GM18508 (cell line): ENCODE data around the gene NUMB.

ENCODE experiments used
- ATAC-seq: cut with Tn5 transposase; IDR thresholded peaks from one replicate; pipeline ENCODE4 v1.9.1; 2021; ENCODE audit warnings: moderate number of reproducible peaks; ENCODE audit not compliant: insufficient read depth, unreplicated experiment

The NUMB gene

DNA sequence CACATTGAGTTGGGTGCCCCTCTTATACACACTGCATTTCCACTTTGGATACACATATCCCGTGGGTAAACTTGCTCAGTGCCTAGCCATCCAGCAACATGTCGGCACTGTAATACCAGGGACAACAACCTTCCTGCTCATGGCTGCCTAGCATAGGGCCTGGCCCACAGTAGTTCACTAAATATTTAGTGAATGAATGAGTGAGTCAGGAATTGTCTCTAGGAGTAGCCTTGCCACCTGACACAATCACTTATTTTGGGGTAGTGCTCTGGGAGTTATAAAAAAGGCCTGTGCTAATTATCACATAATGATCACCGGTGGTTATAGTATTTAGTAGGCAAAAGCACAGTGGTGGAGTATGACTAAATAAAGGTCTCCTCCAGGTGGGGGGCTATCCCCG, 8.5 kb upstream of the NUMB start:
- ATAC-seq: no peak

DNA sequence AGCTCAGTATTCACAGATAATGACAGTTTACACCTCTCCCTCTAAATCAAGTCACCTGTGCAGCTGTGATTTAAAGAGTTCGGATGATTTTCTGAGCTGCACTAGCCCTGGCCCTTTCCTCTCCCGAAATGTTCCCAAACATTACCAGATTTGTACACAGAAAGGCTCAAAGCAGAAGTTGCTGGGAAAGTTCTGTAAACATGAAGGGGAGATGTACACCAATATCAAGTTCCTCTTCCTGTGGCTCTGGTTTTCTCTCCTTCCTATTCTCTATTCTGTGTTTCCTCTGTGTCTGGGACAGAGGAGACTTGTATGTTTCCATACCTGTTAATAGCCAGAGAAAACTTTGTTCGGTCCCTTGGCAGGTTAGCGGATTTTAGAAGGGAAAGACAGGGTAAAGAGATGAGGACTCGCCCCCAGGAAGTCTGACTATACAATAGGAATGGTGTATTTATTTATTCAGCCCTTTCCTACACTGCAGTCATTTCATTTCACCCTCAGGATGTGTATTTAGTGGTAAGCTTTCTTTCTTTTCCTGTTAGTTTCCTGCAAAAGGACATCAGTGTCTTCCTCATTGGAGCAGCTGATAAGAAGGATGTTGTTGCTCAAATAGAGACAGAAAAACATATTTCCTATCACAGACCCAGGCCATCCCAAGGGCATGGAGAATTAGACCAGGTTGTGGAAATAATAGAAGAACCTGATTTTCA, 7.6 kb upstream of the NUMB start:
- no peak for ATAC-seq

DNA sequence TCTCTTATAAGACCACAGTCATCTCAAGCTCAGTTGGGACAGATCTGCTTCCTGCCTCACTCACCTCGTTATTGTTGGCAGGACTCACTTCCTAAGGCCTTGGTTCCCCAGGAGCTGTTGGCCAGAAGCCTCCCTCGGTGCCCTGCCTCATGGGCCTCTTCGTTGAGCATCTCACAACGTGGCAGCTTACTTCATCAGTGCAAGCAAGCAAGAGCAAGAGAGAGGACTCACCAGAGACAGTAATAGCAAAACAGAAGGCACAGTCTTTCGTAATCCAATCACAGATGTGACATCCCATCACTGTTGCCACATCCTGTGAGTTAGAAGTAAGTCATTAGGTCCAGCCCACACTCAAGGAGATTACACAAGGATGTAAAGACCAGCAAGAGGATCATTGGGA, 5.1 kb upstream of the NUMB start:
- ATAC-seq: no peak

DNA sequence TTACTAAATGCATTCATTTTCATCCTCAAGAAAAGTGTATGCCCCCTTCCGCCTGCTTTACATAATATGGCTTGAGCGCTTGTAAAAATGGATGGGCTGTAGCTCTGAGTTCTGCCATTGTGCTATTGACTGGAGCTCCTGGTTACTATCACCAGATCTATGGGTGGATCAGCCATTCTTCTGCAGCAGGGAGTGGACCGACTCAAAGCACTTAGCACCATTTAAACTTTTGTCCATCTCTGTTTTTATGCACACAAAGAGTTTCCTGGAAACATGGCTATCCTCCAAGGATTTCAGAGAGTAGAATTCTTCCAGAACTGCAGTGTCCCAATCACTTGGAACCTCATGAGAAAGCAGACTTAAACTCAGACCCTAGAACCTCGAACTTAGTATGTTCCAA, 4.5 kb upstream of the NUMB start:
- no peak for ATAC-seq

DNA sequence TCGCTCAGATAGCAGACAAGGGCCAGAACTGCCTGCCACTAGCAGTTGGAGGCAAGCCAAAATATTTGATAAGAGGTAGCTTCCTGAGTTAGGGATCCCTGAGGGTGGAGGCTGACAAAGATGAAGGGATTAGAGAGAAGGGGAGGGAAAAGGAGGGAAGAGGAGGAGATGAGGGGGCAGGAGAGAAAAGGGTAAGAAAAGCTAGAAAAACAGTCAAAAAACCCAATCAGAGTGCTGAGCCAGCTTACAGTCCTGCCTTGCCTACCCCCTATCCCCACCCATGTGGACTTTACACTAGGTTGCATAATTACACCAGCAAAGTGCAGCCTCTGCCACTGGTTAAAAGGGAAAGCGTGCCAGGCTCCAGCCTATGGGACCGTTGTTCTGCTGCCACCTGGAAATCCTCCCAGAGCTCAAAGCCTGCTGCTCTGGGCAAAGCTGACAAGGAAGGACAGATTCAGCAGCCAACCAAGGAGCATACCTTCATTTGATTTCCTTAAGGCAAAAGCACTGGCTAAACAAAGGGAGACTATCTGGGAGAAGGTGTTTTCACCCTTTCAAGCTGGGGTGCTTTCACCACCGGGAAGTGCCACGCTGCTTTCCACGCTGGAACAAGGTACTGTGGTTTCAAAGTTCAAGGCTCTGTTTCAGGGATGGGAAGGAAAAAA, 3.8 kb upstream of the NUMB start:
- no peak for ATAC-seq

DNA sequence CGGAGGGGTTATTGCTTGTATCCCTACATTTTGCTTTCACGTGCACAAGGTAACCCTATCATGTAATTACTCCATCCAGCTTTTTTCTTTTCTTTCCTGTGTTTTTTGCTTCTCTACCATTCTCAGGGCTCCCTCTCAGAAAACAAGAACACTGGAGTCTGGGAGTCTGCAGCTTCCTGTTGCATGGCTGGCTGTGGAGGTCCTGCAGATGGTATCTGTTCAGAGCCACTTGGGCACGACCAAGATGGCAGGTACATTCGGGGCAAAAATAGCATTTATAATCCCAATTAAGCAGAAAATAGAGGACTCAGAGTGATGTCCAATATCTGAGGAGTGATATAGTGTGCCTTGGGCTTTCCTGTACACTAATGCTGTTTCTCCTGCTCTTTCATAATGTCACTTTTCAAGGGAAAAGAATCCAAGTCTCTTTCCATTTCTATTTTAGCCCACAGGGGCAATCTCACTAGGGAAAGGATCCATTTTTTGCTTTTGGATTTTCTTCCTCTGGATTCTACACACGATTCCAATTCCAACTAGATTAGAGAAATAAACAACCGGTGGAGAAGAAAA, 3.2 kb upstream of the NUMB start:
- ATAC-seq: no peak

DNA sequence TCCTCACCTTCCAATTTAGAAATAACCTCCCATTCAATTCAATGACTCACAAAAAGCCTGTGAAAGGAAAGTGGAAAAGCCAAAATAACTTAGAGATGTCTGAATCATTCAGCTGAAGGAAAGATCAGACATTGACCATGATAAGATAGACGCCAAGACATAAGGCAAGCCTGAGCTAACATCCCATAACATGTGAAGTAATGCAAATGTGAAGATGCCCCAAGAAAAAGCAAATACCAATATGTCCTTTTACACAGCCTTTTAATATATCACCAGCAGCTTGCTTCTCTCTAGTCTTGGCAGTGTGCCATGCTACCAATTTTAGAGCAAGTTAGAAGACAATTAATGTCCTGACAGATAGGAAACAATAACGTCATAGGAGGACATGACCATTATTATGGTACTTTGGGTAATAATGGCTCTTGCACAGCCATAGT, 2.4 kb upstream of the NUMB start:
- ATAC-seq: no peak

DNA sequence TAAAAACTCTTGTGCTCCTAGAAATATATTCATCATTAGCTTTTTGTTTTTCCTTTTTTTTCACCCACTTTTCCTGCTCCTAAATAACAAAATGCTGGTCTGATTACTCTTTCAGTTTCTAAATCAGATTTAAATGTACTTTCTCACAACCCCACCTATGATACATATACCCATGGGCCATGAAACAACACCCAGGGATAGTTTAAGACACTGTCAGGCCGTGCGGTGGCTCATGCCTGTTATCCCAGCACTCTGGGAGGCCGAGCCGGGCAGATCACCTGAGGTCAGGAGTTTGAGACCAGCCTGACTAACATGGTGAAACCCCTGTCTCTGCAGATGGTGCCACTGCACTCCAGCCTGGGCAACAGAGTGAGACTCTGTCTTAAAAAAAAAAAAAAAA, 1.6 kb upstream of the NUMB start:
- ATAC-seq: no peak

DNA sequence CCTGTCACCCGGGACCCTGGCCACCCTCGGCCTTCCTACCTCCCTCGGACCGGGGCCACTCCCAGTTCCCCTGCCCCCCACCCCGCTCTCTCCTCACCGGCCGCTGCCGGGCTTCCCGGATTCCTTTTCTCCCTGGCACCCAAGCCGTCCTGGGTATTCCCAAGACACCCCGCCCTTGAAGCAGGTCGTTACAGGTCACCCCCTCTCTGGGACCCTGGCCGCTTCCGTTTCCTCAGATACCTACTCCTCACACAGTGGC, 493 bp downstream of the NUMB start:
- ATAC-seq: no peak

DNA sequence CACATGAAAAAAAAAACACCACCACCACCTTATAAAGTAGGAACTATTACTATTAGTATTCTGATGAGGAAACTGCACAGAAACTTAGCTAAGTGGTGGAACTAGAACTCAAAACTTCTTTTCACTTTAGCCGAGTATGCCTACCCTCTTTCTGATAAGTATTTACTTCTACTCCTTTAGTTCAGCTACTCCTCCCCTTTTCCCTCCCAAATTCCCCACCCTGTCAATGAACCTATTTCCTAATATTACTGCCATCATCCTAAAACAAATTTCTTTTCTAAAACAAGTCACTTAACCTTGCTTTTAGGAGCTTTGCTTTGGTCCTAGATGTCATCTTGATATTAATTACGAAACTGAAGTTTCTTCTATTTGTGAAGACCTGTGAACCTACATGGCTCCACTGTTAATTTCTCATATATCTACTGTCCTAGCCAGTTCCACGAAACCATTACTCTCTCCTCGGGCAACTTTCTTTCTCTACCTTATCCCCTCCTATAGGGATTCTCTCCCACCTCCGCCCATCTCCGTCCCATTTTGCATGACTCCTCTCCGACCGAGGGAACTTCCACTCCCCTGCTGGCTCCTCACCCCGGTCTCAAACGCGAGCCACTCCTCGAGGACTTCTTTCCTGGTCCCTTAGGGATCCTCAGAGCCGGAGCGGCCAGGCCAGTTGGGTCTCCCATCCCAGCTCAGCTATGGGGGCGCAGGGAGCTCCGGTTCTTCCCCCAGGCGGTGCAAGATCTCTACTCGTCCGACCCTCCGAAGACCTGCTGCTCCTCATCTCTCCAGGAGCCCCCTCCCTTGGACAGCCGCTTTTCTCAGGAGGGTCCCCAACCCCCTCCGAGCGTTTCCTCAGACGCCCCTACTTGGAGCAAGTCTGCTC, 1.1 kb downstream of the NUMB start:
- ATAC-seq: no peak

DNA sequence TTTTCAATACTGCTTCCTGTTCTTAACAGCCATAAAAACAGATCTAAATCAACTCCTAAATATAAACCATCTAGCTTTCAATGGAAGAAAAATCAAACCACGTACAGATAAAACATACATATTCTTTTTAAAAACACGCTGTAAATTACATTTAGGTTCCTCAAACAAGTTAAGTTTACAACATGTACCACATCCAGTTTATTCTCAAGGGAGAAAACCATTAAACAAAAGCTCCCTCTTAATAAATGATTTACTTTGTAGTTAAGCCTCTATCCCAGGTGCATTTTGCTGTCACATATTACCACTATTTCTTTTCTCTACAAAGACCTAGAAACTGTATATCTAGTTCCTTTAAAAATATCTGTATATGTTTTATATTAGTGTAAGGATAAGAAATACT, 3.1 kb downstream of the NUMB start:
- ATAC-seq: no peak

DNA sequence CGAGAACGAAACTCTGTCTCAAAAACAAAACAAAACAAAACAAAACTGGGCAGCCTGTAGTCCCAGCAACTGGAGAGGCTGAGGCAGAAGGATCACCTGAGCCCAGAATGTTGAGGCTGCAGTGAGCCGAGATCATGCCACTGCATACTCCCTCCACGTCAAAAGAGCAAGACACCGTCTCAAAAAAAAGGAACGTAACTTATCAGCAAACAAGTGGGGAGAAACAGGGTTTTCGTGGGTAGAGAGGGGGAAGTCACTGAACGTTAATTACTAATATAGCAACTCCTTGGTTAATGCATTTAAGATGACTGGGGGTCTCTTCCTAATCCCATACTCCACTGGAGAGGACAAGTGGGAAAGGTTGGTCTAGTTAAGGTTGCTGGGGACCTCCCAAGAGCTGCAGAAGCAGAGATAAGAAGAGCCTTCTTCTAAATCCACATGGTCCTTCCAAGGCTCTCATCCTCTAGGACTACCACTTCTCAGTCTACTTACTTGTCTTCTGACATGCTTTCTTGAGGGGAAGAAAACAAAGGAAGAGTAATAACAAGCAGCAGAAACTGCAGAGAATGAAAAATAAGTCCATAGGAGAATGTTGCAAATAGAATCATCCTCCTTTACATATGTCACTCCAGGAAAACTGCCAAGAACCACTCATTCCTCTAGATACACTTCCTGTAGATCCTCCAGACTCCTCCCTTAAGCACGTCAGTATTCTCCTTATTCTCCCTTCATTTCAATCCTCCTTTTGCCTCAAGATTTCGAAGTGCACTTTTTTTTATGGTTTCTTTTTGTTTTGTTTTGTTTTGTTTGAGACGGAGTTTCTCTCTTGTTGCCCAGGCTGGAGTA, 5.8 kb downstream of the NUMB start:
- ATAC-seq: no peak

DNA sequence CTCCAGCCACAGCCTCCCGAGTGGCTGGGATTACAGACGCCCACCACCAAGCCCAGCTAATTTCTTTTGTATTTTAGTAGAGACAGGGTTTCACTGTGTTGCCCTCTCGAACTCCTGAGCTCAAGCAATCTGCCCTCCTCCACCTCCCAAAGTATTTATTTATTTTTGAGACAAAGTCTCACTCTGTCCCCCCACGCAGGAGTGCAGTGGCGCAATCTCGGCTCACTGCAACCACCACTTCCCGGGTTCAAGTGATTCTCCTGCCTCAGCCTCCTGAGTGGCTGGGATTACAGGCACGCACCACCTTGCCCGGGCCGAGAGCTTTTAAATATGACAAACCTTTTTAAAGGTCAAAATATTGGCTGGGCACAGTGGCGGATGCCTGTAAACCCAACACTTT, 14.6 kb downstream of the NUMB start:
- ATAC-seq: no peak

DNA sequence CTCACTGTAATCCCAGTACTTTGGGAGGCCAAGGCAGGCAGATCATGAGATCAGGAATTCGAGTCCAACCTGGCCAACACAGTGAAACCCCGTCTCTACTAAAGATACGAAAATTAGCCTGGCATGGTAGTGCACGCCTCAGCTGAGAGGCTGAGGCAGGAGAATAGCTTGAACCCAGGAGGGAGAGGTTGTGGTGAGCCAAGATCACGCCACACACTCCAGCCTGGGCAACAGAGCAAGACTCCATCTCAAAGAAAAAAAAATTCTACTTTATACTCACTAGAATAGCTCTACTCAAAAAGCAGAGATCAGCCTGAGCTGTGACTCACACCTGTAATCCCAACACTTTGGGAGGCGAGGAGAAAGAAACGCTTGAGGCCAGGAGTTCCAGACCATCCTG, 17.1 kb downstream of the NUMB start:
- ATAC-seq: no peak

DNA sequence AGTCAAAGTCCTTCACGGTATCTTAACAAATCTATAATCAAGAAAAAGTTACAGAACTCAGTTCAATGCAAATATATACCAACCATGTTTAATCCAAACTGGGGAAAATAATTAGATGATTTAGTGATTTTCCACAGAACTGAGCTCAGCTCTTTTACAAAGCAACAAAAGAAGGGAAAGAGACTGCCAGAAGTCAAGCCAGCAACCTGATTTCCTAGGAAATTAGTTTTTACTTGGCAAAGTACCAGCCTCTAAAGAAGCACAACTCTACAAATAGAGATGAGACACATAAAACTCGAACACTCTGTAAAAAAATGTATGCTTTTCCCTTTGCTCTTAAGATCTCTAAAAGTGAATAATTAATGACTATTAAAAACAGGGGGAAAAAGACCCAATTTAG, 19.4 kb downstream of the NUMB start:
- ATAC-seq: no peak

DNA sequence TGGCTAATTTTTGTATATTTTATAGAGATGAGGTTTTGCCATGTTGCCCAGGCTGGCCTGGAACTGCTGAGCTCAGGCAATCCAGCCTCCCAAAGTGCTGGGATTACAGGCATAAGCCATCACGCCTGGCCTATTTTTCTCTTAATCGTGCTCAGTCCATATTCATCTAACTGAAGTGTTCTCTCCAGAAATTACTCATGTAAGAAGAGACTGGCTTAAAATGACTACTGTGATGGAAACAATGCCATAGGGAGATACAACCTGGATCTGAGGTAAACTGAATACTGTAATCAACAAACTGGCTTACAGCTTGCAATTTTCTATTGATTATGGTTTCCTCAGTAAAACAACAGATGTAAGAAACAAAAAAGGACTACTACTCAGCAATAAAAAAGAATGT, 21.1 kb downstream of the NUMB start:
- ATAC-seq: no peak

DNA sequence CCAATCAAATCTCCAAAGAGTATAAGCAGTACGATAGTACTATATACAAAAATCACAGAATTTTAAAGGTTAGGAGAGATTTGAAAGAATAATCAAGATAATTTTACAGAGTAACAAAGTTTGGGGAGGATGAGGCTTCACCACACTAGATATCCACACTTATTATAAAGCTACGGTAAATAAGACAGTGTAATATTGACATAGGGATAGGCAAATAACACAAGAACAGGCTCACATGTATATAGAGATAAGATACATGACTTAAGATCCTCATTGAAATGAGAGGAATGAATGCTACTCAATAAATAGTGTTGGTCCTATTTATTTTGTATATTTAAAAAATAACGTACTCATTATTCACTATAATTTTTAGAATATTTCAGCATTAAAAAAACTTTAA, 26.2 kb downstream of the NUMB start:
- ATAC-seq: no peak

DNA sequence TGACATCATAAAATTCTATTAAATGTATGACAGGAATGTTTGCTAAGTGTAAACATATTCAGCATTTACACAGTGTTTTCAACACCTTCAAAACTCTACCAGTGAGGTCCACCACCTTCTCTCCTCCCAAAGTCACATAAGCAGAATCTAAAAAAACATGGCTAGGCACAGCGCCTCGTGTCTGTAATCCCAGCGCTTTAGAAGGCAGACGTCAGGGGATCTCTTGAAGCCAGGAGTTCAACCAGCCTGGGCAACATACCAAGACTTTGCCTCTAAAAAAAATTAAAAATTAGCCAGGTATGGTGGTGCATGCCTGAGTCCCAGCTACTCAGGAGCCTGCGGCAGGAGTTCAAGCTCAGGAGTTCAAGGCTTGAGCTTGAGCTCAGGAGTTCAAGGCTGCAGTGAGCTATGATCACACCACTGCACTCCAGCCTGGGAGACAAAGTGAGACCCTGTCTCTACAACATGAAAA, 30.0 kb downstream of the NUMB start:
- ATAC-seq: no peak

DNA sequence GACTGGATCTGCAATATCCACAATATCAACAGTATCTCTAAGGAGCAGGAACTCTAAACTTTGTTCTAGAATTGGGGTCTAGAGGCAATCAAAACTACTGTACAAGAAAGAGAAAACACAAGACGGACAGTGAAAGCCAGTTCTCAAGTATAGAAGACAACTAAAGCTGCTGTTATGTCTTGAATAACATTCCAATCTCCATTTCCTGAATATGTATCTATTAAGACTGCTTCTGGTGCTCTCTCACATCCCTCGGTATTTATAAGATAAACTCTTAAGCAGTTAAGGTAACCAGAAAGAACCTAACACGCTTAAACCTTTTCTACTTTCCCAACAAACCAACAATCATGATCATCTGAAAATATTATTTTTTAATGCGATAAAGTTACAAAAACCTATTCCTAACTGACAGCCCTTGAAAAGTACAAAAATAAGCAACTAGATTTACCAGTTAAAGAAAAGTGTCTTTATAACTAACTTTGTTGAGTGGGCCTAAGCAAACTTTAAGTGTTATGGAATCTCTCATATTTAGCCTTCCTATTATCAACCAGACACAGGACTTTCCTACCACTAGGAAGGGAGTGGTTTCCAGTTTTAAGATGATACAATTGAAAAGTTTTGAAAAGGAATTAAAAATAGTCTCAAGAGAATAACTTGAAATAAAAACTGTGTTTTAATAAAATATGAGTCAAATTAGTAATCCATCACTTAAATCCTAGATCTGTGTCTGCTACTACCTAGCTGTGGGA, 30.7 kb downstream of the NUMB start:
- ATAC-seq: no peak

DNA sequence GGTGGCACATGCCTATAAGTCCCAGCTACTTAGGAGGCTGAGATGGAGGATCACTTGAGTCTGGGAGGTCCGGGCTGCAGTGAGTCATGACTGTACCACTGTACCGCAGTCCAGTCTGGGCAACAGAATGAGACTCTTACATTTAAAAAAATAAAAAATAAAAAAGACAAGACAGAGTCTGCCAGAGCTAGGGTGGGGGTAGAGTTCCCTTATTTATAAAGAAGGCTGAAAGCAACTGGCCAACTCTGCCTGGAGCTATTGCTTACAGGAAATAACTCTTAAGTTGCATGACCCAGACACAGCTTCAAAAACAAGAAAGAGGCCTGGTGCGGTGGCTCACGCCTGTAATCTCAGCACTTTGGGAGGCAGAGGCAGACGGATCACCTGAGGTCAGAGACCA, 31.5 kb downstream of the NUMB start:
- ATAC-seq: no peak
